GM23338 (cell line): ENCODE measurements around the gene FUT4. TPM values are rescaled to one million over a fixed set of nuclear protein-coding genes. Genes with fewer than 3 reads are reported as not detected.
A peak's percentile ranks its signal among the peaks of the same experiment; 100 is the strongest.

Source experiments
- ATAC-seq: fragments of 200-7000 bp; cut with Tn5 transposase; 3 replicates; pipeline ENCODE4 v1.9.1; 2020
- DNase-seq: peaks from one replicate; pipeline ENCODE4 v3.0.0-alpha.2; 2015; ENCODE audit warnings: low spot score
- H2AFZ ChIP-seq: fragments of 200-600 bp; sonication (generic); 2 replicates; pipeline ENCODE4 v1.8.0; 2016; ENCODE audit warnings: antibody characterized with exemption, mild to moderate bottlenecking, moderate library complexity
- H3F3A ChIP-seq: fragments of 200-600 bp; sonication (generic); replicated peaks from 2 replicates; pipeline ENCODE4 v1.8.0; 2017; ENCODE audit warnings: antibody characterized with exemption, mixed run types, low read depth
- H3K27ac ChIP-seq: fragments of 200-600 bp; sonication (generic); 2 replicates; pipeline ENCODE4 v1.6.1; 2016; ENCODE audit warnings: low read depth
- H3K27me3 ChIP-seq: fragments of 200-600 bp; sonication (generic); 2 replicates; pipeline ENCODE4 v1.8.0; 2016; ENCODE audit warnings: mild to moderate bottlenecking, mixed run types, moderate library complexity; ENCODE audit not compliant: insufficient read depth
- H3K36me3 ChIP-seq: fragments of 200-600 bp; sonication (generic); 2 replicates; pipeline ENCODE4 v1.8.0; 2016; ENCODE audit warnings: mild to moderate bottlenecking; ENCODE audit not compliant: insufficient read depth
- H3K4me1 ChIP-seq: fragments of 200-600 bp; sonication (generic); 2 replicates; pipeline ENCODE4 v1.8.0; 2016; ENCODE audit warnings: mild to moderate bottlenecking, moderate library complexity; ENCODE audit not compliant: insufficient read depth
- H3K4me2 ChIP-seq: fragments of 200-600 bp; sonication (generic); 2 replicates; pipeline ENCODE4 v1.7.1; 2017; ENCODE audit warnings: mixed run types
- H3K4me3 ChIP-seq: fragments of 200-600 bp; sonication (generic); 2 replicates; pipeline ENCODE4 v1.6.1; 2016; ENCODE audit warnings: mixed run types
- H3K79me2 ChIP-seq: fragments of 200-600 bp; sonication (generic); replicated peaks from 2 replicates; pipeline ENCODE4 v1.8.0; 2017; ENCODE audit warnings: mild to moderate bottlenecking; ENCODE audit not compliant: insufficient read depth
- H3K9me2 ChIP-seq: fragments of 200-600 bp; sonication (generic); 2 replicates; pipeline ENCODE4 v1.8.0; 2017; ENCODE audit not compliant: insufficient read depth
- H4K20me1 ChIP-seq: fragments of 200-600 bp; sonication (generic); replicated peaks from 2 replicates; pipeline ENCODE4 v1.8.0; 2017; ENCODE audit warnings: mild to moderate bottlenecking; ENCODE audit not compliant: insufficient read depth
- H3K27ac Mint-ChIP-seq: 2 replicates; pipeline ENCODE4 v1.8.0; 2020; ENCODE audit warnings: inconsistent platforms, mild to moderate bottlenecking, moderate library complexity, mixed read lengths
- H3K27me3 Mint-ChIP-seq: 3 replicates; pipeline ENCODE4 v1.8.0; 2022; ENCODE audit warnings: low read depth, mild to moderate bottlenecking, moderate library complexity, mixed read lengths, inconsistent platforms; ENCODE audit not compliant: insufficient read depth, poor library complexity
- H3K36me3 Mint-ChIP-seq: 3 replicates; pipeline ENCODE4 v1.8.0; 2021; ENCODE audit warnings: low read depth, mild to moderate bottlenecking, inconsistent platforms, moderate library complexity, mixed read lengths
- H3K4me1 Mint-ChIP-seq: 3 replicates; pipeline ENCODE4 v1.8.0; 2020; ENCODE audit warnings: mild to moderate bottlenecking, inconsistent platforms, mixed read lengths
- H3K4me3 Mint-ChIP-seq: 3 replicates; pipeline ENCODE4 v1.8.0; 2021; ENCODE audit warnings: moderate library complexity, mild to moderate bottlenecking, inconsistent platforms, mixed read lengths
- H3K9me3 Mint-ChIP-seq: 3 replicates; pipeline ENCODE4 v1.8.0; 2020; ENCODE audit warnings: moderate library complexity, mild to moderate bottlenecking, inconsistent platforms, mixed read lengths
- EZH2 ChIP-seq: fragments of 200-600 bp; sonication (generic); IDR thresholded peaks from one replicate; pipeline ENCODE4 v1.8.0; 2017; ENCODE audit warnings: antibody characterized with exemption, mild to moderate bottlenecking, low read depth; ENCODE audit not compliant: unreplicated experiment
- NANOG ChIP-seq: IDR thresholded peaks from 2 replicates; pipeline ENCODE4 v1.6.1; 2016; ENCODE audit warnings: antibody characterized with exemption, borderline replicate concordance
- ZNF114 ChIP-seq: fragments of 250-450 bp; sonication (Bioruptor Pico); IDR thresholded peaks from 2 replicates; pipeline ENCODE4 v1.5.0; 2020; ENCODE audit warnings: mild to moderate bottlenecking, moderate library complexity
- polyA plus RNA-seq: library from polyadenylated mRNA; unstranded; fragments of >200 nt; fragmentation: Nextera tagmentation; extraction: Ambion mirVana; gene quantifications from 2 replicates; pipeline ENCODE4 v1.2.1, GENCODE V29; 2016
- total RNA-seq: library from RNA; depleted of rRNA; stranded (reverse); fragments of >200 nt; shearing (Covaris generic); gene quantifications from 2 replicates; pipeline ENCODE4 v1.2.3, GENCODE V29; 2014
- TF ChIP-seq, protein P1 (sequence below), 2 experiments: fragments of 200-600 bp in 1 of 2; sonication (generic) in 1 of 2; conservative IDR thresholded peaks; 2 replicates each; pipeline versions ENCODE4 v1.5.1 to v1.6.1; 2016 to 2017; ENCODE audit warnings: antibody characterized with exemption in 2 of 2, low read depth in 2 of 2, mild to moderate bottlenecking in 2 of 2, moderate library complexity in 1 of 2
- TF ChIP-seq, protein P2 (sequence below): IDR thresholded peaks from one replicate; pipeline ENCODE4 v1.6.1; 2018; ENCODE audit warnings: antibody characterized with exemption; ENCODE audit not compliant: unreplicated experiment
- TF ChIP-seq, protein P3 (sequence below): IDR thresholded peaks from 2 replicates; pipeline ENCODE4 v1.6.1; 2016; ENCODE audit warnings: antibody characterized with exemption

FUT4 gene
- total and polyA plus RNA-seq, 2 experiments from 2014 or later, result 2.4 to 7.4 TPM

DNA sequence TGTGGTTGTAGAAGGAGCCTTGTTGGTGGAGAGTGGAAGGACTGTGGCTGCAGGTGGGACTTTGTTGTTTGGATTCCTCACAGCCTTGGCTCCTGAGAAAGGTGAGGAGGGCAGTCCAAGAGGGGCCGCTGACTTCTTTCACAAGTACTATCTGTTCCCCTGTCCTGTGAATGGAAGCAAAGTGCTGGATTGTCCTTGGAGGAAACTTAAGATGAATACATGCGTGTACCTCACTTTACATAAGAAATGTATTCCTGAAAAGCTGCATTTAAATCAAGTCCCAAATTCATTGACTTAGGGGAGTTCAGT, 2.4 kb downstream of the FUT4 start (continued):
- TF ChIP-seq, protein P1, sequence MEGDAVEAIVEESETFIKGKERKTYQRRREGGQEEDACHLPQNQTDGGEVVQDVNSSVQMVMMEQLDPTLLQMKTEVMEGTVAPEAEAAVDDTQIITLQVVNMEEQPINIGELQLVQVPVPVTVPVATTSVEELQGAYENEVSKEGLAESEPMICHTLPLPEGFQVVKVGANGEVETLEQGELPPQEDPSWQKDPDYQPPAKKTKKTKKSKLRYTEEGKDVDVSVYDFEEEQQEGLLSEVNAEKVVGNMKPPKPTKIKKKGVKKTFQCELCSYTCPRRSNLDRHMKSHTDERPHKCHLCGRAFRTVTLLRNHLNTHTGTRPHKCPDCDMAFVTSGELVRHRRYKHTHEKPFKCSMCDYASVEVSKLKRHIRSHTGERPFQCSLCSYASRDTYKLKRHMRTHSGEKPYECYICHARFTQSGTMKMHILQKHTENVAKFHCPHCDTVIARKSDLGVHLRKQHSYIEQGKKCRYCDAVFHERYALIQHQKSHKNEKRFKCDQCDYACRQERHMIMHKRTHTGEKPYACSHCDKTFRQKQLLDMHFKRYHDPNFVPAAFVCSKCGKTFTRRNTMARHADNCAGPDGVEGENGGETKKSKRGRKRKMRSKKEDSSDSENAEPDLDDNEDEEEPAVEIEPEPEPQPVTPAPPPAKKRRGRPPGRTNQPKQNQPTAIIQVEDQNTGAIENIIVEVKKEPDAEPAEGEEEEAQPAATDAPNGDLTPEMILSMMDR (conservative IDR thresholded peaks at IDR 0.05; ENCODE audit: low read depth in 2 of 2), result no peak
- TF ChIP-seq, protein P2, sequence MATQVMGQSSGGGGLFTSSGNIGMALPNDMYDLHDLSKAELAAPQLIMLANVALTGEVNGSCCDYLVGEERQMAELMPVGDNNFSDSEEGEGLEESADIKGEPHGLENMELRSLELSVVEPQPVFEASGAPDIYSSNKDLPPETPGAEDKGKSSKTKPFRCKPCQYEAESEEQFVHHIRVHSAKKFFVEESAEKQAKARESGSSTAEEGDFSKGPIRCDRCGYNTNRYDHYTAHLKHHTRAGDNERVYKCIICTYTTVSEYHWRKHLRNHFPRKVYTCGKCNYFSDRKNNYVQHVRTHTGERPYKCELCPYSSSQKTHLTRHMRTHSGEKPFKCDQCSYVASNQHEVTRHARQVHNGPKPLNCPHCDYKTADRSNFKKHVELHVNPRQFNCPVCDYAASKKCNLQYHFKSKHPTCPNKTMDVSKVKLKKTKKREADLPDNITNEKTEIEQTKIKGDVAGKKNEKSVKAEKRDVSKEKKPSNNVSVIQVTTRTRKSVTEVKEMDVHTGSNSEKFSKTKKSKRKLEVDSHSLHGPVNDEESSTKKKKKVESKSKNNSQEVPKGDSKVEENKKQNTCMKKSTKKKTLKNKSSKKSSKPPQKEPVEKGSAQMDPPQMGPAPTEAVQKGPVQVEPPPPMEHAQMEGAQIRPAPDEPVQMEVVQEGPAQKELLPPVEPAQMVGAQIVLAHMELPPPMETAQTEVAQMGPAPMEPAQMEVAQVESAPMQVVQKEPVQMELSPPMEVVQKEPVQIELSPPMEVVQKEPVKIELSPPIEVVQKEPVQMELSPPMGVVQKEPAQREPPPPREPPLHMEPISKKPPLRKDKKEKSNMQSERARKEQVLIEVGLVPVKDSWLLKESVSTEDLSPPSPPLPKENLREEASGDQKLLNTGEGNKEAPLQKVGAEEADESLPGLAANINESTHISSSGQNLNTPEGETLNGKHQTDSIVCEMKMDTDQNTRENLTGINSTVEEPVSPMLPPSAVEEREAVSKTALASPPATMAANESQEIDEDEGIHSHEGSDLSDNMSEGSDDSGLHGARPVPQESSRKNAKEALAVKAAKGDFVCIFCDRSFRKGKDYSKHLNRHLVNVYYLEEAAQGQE, result no peak
- no peak for TF ChIP-seq NANOG

DNA sequence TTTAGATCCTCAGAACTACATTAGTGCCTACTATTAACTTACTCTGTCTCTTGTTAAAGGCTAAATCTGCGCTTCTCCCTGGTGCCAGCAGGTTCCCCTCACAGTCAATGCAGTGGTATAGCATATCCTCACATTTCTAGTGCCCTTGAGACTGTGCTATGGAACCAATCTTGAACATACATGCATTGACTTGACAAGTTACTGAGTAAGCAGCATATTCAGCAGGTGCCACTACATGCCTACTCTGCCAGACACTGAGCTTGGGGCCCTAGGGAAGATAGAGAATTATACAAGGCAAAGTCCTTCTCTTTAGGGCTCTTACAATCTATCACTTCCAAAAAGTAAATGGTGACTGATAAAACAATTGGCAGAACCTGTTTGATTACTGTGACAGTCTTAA, 3.2 kb downstream of the FUT4 start:
- TF ChIP-seq ZNF114 (CRISPR knock-in tag) (no peak), EZH2 (no peak)
- TF ChIP-seq, protein P1 (conservative IDR thresholded peaks at IDR 0.05; ENCODE audit: low read depth in 2 of 2), result no peak
- TF ChIP-seq, protein P3, sequence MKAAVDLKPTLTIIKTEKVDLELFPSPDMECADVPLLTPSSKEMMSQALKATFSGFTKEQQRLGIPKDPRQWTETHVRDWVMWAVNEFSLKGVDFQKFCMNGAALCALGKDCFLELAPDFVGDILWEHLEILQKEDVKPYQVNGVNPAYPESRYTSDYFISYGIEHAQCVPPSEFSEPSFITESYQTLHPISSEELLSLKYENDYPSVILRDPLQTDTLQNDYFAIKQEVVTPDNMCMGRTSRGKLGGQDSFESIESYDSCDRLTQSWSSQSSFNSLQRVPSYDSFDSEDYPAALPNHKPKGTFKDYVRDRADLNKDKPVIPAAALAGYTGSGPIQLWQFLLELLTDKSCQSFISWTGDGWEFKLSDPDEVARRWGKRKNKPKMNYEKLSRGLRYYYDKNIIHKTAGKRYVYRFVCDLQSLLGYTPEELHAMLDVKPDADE, result no peak
- TF ChIP-seq, protein P2, result no peak
- H3K79me2 ChIP-seq, result peaks cover 5% of the 10 kb centered on the region
- H3K27ac ChIP-seq, result no peak overlapping the region
- no peak for ATAC-seq
- H3K36me3 Mint-ChIP-seq, result no peaks in the 10 kb centered on the region
- no peaks in the 10 kb centered on the region for H3K36me3 ChIP-seq
- H3K27me3 Mint-ChIP-seq, result peaks cover 30% of the 10 kb centered on the region
- peaks cover 54% of the 10 kb centered on the region for H3K27me3 ChIP-seq
- H3K27ac Mint-ChIP-seq, result no peak overlapping the region
- H3K4me1 ChIP-seq, result peaks cover 20% of the 10 kb centered on the region
- no peaks in the 10 kb centered on the region for H3K9me2 ChIP-seq
- peaks cover 21% of the 10 kb centered on the region for H3K4me1 Mint-ChIP-seq
- peak overlapping the region; percentile 95 for H3K4me2 ChIP-seq
- H3K4me3 Mint-ChIP-seq, result peak overlapping the region; percentile 35; the same call in 1 of the 3 replicates
- peaks cover 2% of the 10 kb centered on the region; the same call in 2 of the 3 replicates for H3K9me3 Mint-ChIP-seq
- peak overlapping the region; percentile 83 for H3K4me3 ChIP-seq
- peaks cover 13% of the 10 kb centered on the region for H4K20me1 ChIP-seq
- peaks cover 9% of the 10 kb centered on the region; the same call in 1 of the 2 replicates for H3F3A ChIP-seq
- no peak for DNase-seq
- H2AFZ ChIP-seq, result no peak overlapping the region
